ENCODE data around the gene SCN1B.
A peak's percentile ranks its signal among the peaks of the same experiment; 100 is the strongest.
"Not testable (repeated sequence)": the region's sequence is repeated elsewhere in the genome, so short reads cannot be mapped to it uniquely, and the experiment has no call there.

The SCN1B gene

GRCh38 chr19:35002037-35002535 lies 28.2 kb upstream of the SCN1B start:
- no peak for DNase-seq

GRCh38 chr19:35004517-35005255 lies 25.6 kb upstream of the SCN1B start:
- no peak for DNase-seq

- no peak for DNase-seq
Measured at GRCh38 chr19:35005256-35005977, 24.9 kb upstream of the SCN1B start.

GRCh38 chr19:35006007-35006341 lies 24.3 kb upstream of the SCN1B start:
- DNase-seq, result not testable (repeated sequence)

GRCh38 chr19:35006342-35006998 lies 23.8 kb upstream of the SCN1B start:
- DNase-seq, result no peak

- DNase-seq, result no peak
Measured at GRCh38 chr19:35006999-35007365, 23.3 kb upstream of the SCN1B start.

GRCh38 chr19:35007427-35007826 lies 22.8 kb upstream of the SCN1B start:
- DNase-seq, result not testable (repeated sequence)

- no peak for DNase-seq
Measured at GRCh38 chr19:35008891-35009341, 21.4 kb upstream of the SCN1B start.

GRCh38 chr19:35009424-35010415 lies 20.6 kb upstream of the SCN1B start:
- DNase-seq, result no peak

- DNase-seq, result no peak
Measured at GRCh38 chr19:35011091-35011689, 19.1 kb upstream of the SCN1B start.

- no peak for DNase-seq
Measured at GRCh38 chr19:35011737-35012682, 18.3 kb upstream of the SCN1B start.

GRCh38 chr19:35013041-35013819 lies 17.0 kb upstream of the SCN1B start:
- DNase-seq, result peak; percentile 78 to 81

- peak; percentile 41 to 42 for DNase-seq
Measured at GRCh38 chr19:35013820-35014754, 16.2 kb upstream of the SCN1B start.

- not testable (repeated sequence) for DNase-seq
Measured at GRCh38 chr19:35014774-35015173, 15.5 kb upstream of the SCN1B start.

- no peak for DNase-seq
Measured at GRCh38 chr19:35015270-35015953, 14.9 kb upstream of the SCN1B start.

GRCh38 chr19:35015954-35016351 lies 14.3 kb upstream of the SCN1B start:
- DNase-seq, result no peak

- DNase-seq, result no peak
Measured at GRCh38 chr19:35017507-35017906, 12.8 kb upstream of the SCN1B start.

- DNase-seq, result no peak
Measured at GRCh38 chr19:35018379-35018778, 11.9 kb upstream of the SCN1B start.

All from activated CD4-positive, alpha-beta T cell treated with anti-CD3 and anti-CD28 coated beads, Interleukin-2, amount 50 U/mL, for 4 hours (primary cell).